HepG2 (cell line): Measurements from ENCODE around the gene ADIRF. TPM values are rescaled to one million over a fixed set of nuclear protein-coding genes. Genes with fewer than 3 reads are reported as not detected.
A peak's percentile ranks its signal among the peaks of the same experiment; 100 is the strongest.
"Not testable (repeated sequence)": the region's sequence is repeated elsewhere in the genome, so short reads cannot be mapped to it uniquely, and the experiment has no call there.

Experiments
- ATAC-seq: fragments of 200-7000 bp; cut with Tn5 transposase; 3 replicates; pipeline ENCODE4 v1.9.1; 2020; ENCODE audit warnings: mild to moderate bottlenecking, moderate library complexity
- BruUV-seq: library from RNA; stranded (reverse); fragments of 400-500 nt; replicated peaks from 2 replicates; lab custom pipeline; 2021; lab: Mats Ljungman, UMichigan
- CTCF ChIA-PET: fragments of 300-600 bp; formaldehyde crosslinking; extraction: SDS; loops from one replicate; lab custom pipeline; 2021; ENCODE audit warnings: low total read pairs, inconsistent platforms, low intra/inter-chr PET ratio; lab: Yijun Ruan, JAX
- POLR2A ChIA-PET: fragments of 350-600 bp; sonication (Branson Sonifier 250); formaldehyde crosslinking; loops from one replicate; lab custom pipeline; 2020; ENCODE audit warnings: antibody characterized with exemption, inconsistent platforms; lab: Yijun Ruan, JAX
- DNase-seq: peaks from one replicate; pipeline ENCODE4 v3.0.0-alpha.2; 2015; ENCODE audit warnings: low spot score
- FAIRE-seq: peaks from 3 replicates; lab custom pipeline; 2011; peaks lifted over from hg19 to GRCh38; lab: Jason Lieb, UNC
- H2AFZ ChIP-seq: one replicate; pipeline ENCODE4 v1.6.1; 2011; ENCODE audit warnings: low read length, inconsistent platforms
- H3K27ac ChIP-seq: fragments of 300-600 bp; 3 replicates; pipeline ENCODE4 v1.8.0; 2011; ENCODE audit warnings: mixed run types, mild to moderate bottlenecking, mixed read lengths, low read length, inconsistent platforms; ENCODE audit not compliant: insufficient read depth; ENCODE audit errors: extremely low read length
- H3K27me3 ChIP-seq, 2 experiments: fragments of 200-600 bp in 1 of 2; 2 replicates in 1 of 2; 3 replicates in 1 of 2; pipeline versions ENCODE4 v1.6.0 to v1.8.0; 2011; ENCODE audit warnings: low read length in 2 of 2, mild to moderate bottlenecking in 2 of 2, moderate library complexity in 2 of 2, inconsistent platforms in 1 of 2; ENCODE audit not compliant: insufficient read depth in 2 of 2, control insufficient read depth in 1 of 2
- H3K36me3 ChIP-seq, 2 experiments: fragments of 200-600 bp in 1 of 2; replicated peaks in 1 of 2; 2 replicates in 1 of 2; 3 replicates in 1 of 2; pipeline versions ENCODE4 v1.5.1 to v1.8.0; 2011; ENCODE audit warnings: low read length in 2 of 2, inconsistent platforms in 1 of 2; ENCODE audit not compliant: insufficient read depth in 2 of 2, control insufficient read depth in 1 of 2
- H3K4me1 ChIP-seq: 2 replicates; pipeline ENCODE4 v1.5.1; 2012; ENCODE audit warnings: low read length, inconsistent platforms; ENCODE audit not compliant: insufficient read depth
- H3K4me2 ChIP-seq: 2 replicates; pipeline ENCODE4 v1.6.0; 2011; ENCODE audit warnings: low read depth, low read length, inconsistent platforms
- H3K4me3 ChIP-seq, 3 experiments: fragments of 200-600 bp in 1 of 3; sonication (generic), shearing (Covaris generic) in 1 of 3; replicated peaks in 1 of 3; 2 replicates each; pipeline ENCODE4 v1.5.1; 2011 to 2016; ENCODE audit warnings: low read length in 3 of 3, inconsistent platforms in 2 of 3, low read depth in 2 of 3, mild to moderate bottlenecking in 2 of 3, control low read depth in 1 of 3, mixed read lengths in 1 of 3; ENCODE audit not compliant: insufficient read depth in 1 of 3
- H3K79me2 ChIP-seq: one replicate; pipeline ENCODE4 v1.6.1; 2011; ENCODE audit warnings: low read length, inconsistent platforms; ENCODE audit not compliant: insufficient read depth
- H3K9ac ChIP-seq: 2 replicates; pipeline ENCODE4 v1.6.0; 2011; ENCODE audit warnings: mild to moderate bottlenecking, low read depth, low read length, inconsistent platforms; ENCODE audit not compliant: insufficient read depth
- H3K9me3 ChIP-seq: 2 replicates; pipeline ENCODE4 v1.5.1; 2012; ENCODE audit warnings: mild to moderate bottlenecking, low read length
- H4K20me1 ChIP-seq: 2 replicates; pipeline ENCODE4 v1.6.0; 2011; ENCODE audit warnings: inconsistent platforms, mild to moderate bottlenecking, low read length, moderate library complexity; ENCODE audit not compliant: insufficient read depth
- E2F5 ChIP-seq: sonication (generic); formaldehyde crosslinking; conservative IDR thresholded peaks from 2 replicates; pipeline ENCODE4 v1.4.0; 2020; ENCODE audit warnings: missing genetic modification reagents
- HOXA5 ChIP-seq: sonication (generic); formaldehyde crosslinking; IDR thresholded peaks from 2 replicates; pipeline ENCODE4 v1.4.0; 2020; ENCODE audit warnings: missing genetic modification reagents
- NBN ChIP-seq: fragments of 450-650 bp; conservative IDR thresholded peaks from 2 replicates; pipeline ENCODE4 v1.6.1; 2017
- NCOA2 ChIP-seq: sonication (generic); formaldehyde crosslinking; IDR thresholded peaks from 2 replicates; pipeline ENCODE4 v1.8.0; 2022; ENCODE audit warnings: inconsistent platforms
- SUZ12 ChIP-seq: fragments of 150-350 bp; IDR thresholded peaks from 2 replicates; pipeline ENCODE4 v1.6.1; 2014; ENCODE audit warnings: low read depth, low read length
- TBX2 ChIP-seq: sonication (generic); formaldehyde crosslinking; IDR thresholded peaks from 2 replicates; pipeline ENCODE4 v1.5.0; 2020; ENCODE audit warnings: missing genetic modification reagents, mild to moderate bottlenecking, borderline replicate concordance
- ZFP90 ChIP-seq: sonication (generic); formaldehyde crosslinking; IDR thresholded peaks from 2 replicates; pipeline ENCODE4 v1.8.0; 2022; ENCODE audit warnings: missing genetic modification reagents, mild to moderate bottlenecking, inconsistent platforms, borderline replicate concordance
- ZNF10 ChIP-seq: sonication (generic); formaldehyde crosslinking; IDR thresholded peaks from 2 replicates; pipeline ENCODE4 v1.4.0; 2020; ENCODE audit warnings: mild to moderate bottlenecking, low read depth, missing genetic modification reagents, borderline replicate concordance
- ZNF337 ChIP-seq: sonication (generic); formaldehyde crosslinking; IDR thresholded peaks from 2 replicates; pipeline ENCODE4 v1.5.1; 2020; ENCODE audit warnings: missing genetic modification reagents, low read depth, mild to moderate bottlenecking, borderline replicate concordance
- ZNF503 ChIP-seq: sonication (generic); formaldehyde crosslinking; IDR thresholded peaks from 2 replicates; pipeline ENCODE4 v1.4.0; 2020; ENCODE audit warnings: missing genetic modification reagents
- WGBS: methylation state at CpG from one replicate; pipeline ENCODE4 v1.1.6; 2017; ENCODE audit warnings: low lambda C conversion rate; 5-methylcytosine and 5-hydroxymethylcytosine counted together
- in situ Hi-C: cut with HindIII; loops from 2 replicates; pipeline ENCODE4 v1.10.0; 2017; ENCODE audit warnings: low pct_unique_long_range_greater_than_20kb; ENCODE audit not compliant: extremely low pct_ligation_motif_present
- intact Hi-C: fragments of 100-400 bp; cut with micrococcal nuclease; formaldehyde crosslinking; loops from one replicate; pipeline ENCODE4 v1.10.0; 2022; ENCODE audit not compliant: unreplicated experiment
- polyA plus RNA-seq, 8 experiments: library from polyadenylated mRNA; depleted of rRNA in 3 of 8; stranded (reverse) in 7 of 8; unstranded in 1 of 8; fragments of >200 nt; fragmentation: Illumina TruSeq in 4 of 8; extraction: Trizol in 4 of 8; gene quantifications; 2 replicates each; pipeline versions ENCODE4 v1.2.1 to v1.2.3, GENCODE V29; 2011 to 2016; ENCODE audit warnings: low read depth in 4 of 8, missing spikeins in 1 of 8, mixed read lengths in 1 of 8; ENCODE audit not compliant: insufficient read depth in 1 of 8
- total RNA-seq, 5 experiments: library from RNA; depleted of rRNA; stranded (reverse); fragments of >200 nt; fragmentation: Illumina TruSeq; extraction: Trizol; gene quantifications; 2 replicates each; pipeline ENCODE4 v1.2.3, GENCODE V29; 2016; ENCODE audit warnings: low read depth in 1 of 5
- TF ChIP-seq, protein P1 (sequence below), 2 experiments: sonication (generic) in 1 of 2; formaldehyde crosslinking in 1 of 2; IDR thresholded peaks; 2 replicates each; pipeline versions ENCODE4 v1.5.1 to v1.6.1; 2011 to 2020; ENCODE audit warnings: borderline replicate concordance in 1 of 2, low read depth in 1 of 2, low read length in 1 of 2, mild to moderate bottlenecking in 1 of 2, missing genetic modification reagents in 1 of 2, moderate library complexity in 1 of 2
- TF ChIP-seq, protein P2 (sequence below): sonication (generic); formaldehyde crosslinking; IDR thresholded peaks from 2 replicates; pipeline ENCODE4 v1.8.0; 2022; ENCODE audit warnings: missing genetic modification reagents, mild to moderate bottlenecking, moderate library complexity, borderline replicate concordance

Gene ADIRF
- total and polyA plus RNA-seq, 2 of the 13 experiments (the other 11 are each of a cell fraction or from before 2014, with no cell fraction given), result 0.13 to 0.40 TPM

GRCh38 chr10:86979977-86980448 is 11.7 kb downstream of the ADIRF start:
- no peak overlapping the region for H3K27ac ChIP-seq
- DNase-seq (no peak), ATAC-seq (peak; percentile 58), FAIRE-seq (no peak)
- H3K36me3 ChIP-seq, result no peaks in the 10 kb centered on the region
- H3K4me2 ChIP-seq, result no peak overlapping the region
- in situ Hi-C loops, result no loop called here
- no TSS peak for BruUV-seq
- no peaks in the 10 kb centered on the region for H3K4me1 ChIP-seq
- CTCF ChIA-PET, result no interaction called here
- no peaks in the 10 kb centered on the region for H3K9me3 ChIP-seq
- no peak overlapping the region for H3K9ac ChIP-seq
- WGBS, result 17% methylated on average over 2 of the region's 3 CpGs
- H4K20me1 ChIP-seq, result no peaks in the 10 kb centered on the region
- no peaks in the 10 kb centered on the region for H3K79me2 ChIP-seq
- POLR2A ChIA-PET, result no interaction called here
- no peak overlapping the region for H2AFZ ChIP-seq
- intact Hi-C loops, result no loop called here
- H3K27me3 ChIP-seq, result no peaks in the 10 kb centered on the region; a peak in 1 of 5 replicates
- H3K4me3 ChIP-seq, result no peak overlapping the region
- TF ChIP-seq HOXA5 (CRISPR knock-in tag), result no peak
- no peak for TF ChIP-seq NBN
- no peak for TF ChIP-seq ZFP90 (CRISPR knock-in tag)
- TF ChIP-seq ZNF337, result no peak
- TF ChIP-seq E2F5, result no peak
- no peak for TF ChIP-seq ZNF503 (CRISPR knock-in tag)
- TF ChIP-seq SUZ12, result no peak
- TF ChIP-seq, protein P1, sequence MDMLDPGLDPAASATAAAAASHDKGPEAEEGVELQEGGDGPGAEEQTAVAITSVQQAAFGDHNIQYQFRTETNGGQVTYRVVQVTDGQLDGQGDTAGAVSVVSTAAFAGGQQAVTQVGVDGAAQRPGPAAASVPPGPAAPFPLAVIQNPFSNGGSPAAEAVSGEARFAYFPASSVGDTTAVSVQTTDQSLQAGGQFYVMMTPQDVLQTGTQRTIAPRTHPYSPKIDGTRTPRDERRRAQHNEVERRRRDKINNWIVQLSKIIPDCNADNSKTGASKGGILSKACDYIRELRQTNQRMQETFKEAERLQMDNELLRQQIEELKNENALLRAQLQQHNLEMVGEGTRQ (IDR thresholded peaks at IDR 0.05; ENCODE audit: low read depth, low read length), result no peak
- TF ChIP-seq, protein P1 (CRISPR knock-in tag; IDR thresholded peaks at IDR 0.05; ENCODE audit: borderline replicate concordance), result no peak
- no peak for TF ChIP-seq NCOA2 (CRISPR knock-in tag)
- TF ChIP-seq, protein P2, sequence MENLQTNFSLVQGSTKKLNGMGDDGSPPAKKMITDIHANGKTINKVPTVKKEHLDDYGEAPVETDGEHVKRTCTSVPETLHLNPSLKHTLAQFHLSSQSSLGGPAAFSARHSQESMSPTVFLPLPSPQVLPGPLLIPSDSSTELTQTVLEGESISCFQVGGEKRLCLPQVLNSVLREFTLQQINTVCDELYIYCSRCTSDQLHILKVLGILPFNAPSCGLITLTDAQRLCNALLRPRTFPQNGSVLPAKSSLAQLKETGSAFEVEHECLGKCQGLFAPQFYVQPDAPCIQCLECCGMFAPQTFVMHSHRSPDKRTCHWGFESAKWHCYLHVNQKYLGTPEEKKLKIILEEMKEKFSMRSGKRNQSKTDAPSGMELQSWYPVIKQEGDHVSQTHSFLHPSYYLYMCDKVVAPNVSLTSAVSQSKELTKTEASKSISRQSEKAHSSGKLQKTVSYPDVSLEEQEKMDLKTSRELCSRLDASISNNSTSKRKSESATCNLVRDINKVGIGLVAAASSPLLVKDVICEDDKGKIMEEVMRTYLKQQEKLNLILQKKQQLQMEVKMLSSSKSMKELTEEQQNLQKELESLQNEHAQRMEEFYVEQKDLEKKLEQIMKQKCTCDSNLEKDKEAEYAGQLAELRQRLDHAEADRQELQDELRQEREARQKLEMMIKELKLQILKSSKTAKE, result no peak
- TF ChIP-seq ZNF10 (CRISPR knock-in tag), result no peak
- TF ChIP-seq TBX2 (CRISPR knock-in tag), result no peak

- H3K9me3 ChIP-seq, H2AFZ ChIP-seq, BruUV-seq, H3K4me1 ChIP-seq, POLR2A ChIA-PET, H3K79me2 ChIP-seq, CTCF ChIA-PET, H4K20me1 ChIP-seq, FAIRE-seq, intact Hi-C loops, DNase-seq, H3K9ac ChIP-seq, H3K27me3 ChIP-seq, in situ Hi-C loops, H3K27ac ChIP-seq, H3K4me3 ChIP-seq, ATAC-seq, H3K36me3 ChIP-seq, H3K4me2 ChIP-seq: not testable (repeated sequence)
- WGBS, result 13% methylated on average over 5 of the region's 6 CpGs
Observed at GRCh38 chr10:86981020-86981419, 12.7 kb downstream of the ADIRF start.
